H9 (cell line): ENCODE results near the gene IRF2. TPM values are rescaled to one million over a fixed set of nuclear protein-coding genes. Genes with fewer than 3 reads are reported as not detected.

ENCODE experiments used
- DNase-seq: peaks from one replicate; pipeline ENCODE4 v3.0.0-alpha.2; 2017
- H2AFZ ChIP-seq: one replicate; pipeline ENCODE4 v1.6.1; 2013; ENCODE audit warnings: mild to moderate bottlenecking, low read length, control low read depth, moderate library complexity
- H2AK5ac ChIP-seq: 2 replicates; pipeline ENCODE4 v1.6.1; 2013; ENCODE audit warnings: low read length, control low read depth, mixed read lengths; ENCODE audit not compliant: insufficient read length
- H2BK120ac ChIP-seq: one replicate; pipeline ENCODE4 v1.6.1; 2013; ENCODE audit warnings: low read depth, mild to moderate bottlenecking, low read length, control low read depth, inconsistent platforms; ENCODE audit not compliant: poor library complexity, severe bottlenecking
- H2BK12ac ChIP-seq: 2 replicates; pipeline ENCODE4 v1.6.1; 2013; ENCODE audit warnings: low read length, control low read depth, mixed read lengths, low read depth; ENCODE audit not compliant: insufficient read length
- H2BK15ac ChIP-seq: 2 replicates; pipeline ENCODE4 v1.6.1; 2013; ENCODE audit warnings: low read depth, low read length, control low read depth
- H2BK20ac ChIP-seq: one replicate; pipeline ENCODE4 v1.6.1; 2013; ENCODE audit warnings: low read depth, mild to moderate bottlenecking, low read length, control low read depth, inconsistent platforms; ENCODE audit not compliant: poor library complexity, severe bottlenecking
- H2BK5ac ChIP-seq: 2 replicates; pipeline ENCODE4 v1.6.1; 2013; ENCODE audit warnings: low read length, control low read depth, mixed read lengths; ENCODE audit not compliant: insufficient read length
- H3K14ac ChIP-seq: 2 replicates; pipeline ENCODE4 v1.6.1; 2013; ENCODE audit warnings: low read length, control low read depth; ENCODE audit not compliant: insufficient read depth
- H3K18ac ChIP-seq: 2 replicates; pipeline ENCODE4 v1.6.1; 2013; ENCODE audit warnings: low read depth, mild to moderate bottlenecking, mixed read lengths, low read length, control low read depth; ENCODE audit not compliant: insufficient read length
- H3K23ac ChIP-seq: 2 replicates; pipeline ENCODE4 v1.6.1; 2013; ENCODE audit warnings: low read length, control low read depth, mixed read lengths, low read depth; ENCODE audit not compliant: insufficient read length
- H3K23me2 ChIP-seq: 2 replicates; pipeline ENCODE4 v1.6.1; 2013; ENCODE audit warnings: low read depth, mild to moderate bottlenecking, mixed read lengths, low read length, control low read depth; ENCODE audit not compliant: insufficient read length, poor library complexity, severe bottlenecking
- H3K27ac ChIP-seq: 2 replicates; pipeline ENCODE4 v1.5.1; 2013; ENCODE audit warnings: low read length, control low read depth, mixed read lengths, low read depth; ENCODE audit not compliant: insufficient read length
- H3K27me3 ChIP-seq: 2 replicates; pipeline ENCODE4 v1.6.1; 2013; ENCODE audit warnings: low read length, control low read depth, inconsistent platforms; ENCODE audit not compliant: insufficient read depth
- H3K4ac ChIP-seq: 2 replicates; pipeline ENCODE4 v1.6.1; 2013; ENCODE audit warnings: low read depth, mild to moderate bottlenecking, control low read depth, inconsistent platforms, low read length, moderate library complexity
- H3K4me1 ChIP-seq: 2 replicates; pipeline ENCODE4 v1.6.1; 2013; ENCODE audit warnings: low read length, control low read depth, inconsistent platforms; ENCODE audit not compliant: insufficient read depth
- H3K4me2 ChIP-seq: 2 replicates; pipeline ENCODE4 v1.6.1; 2013; ENCODE audit warnings: low read length, control low read depth, mixed read lengths; ENCODE audit not compliant: insufficient read length, insufficient read depth
- H3K56ac ChIP-seq: 2 replicates; pipeline ENCODE4 v1.6.1; 2013; ENCODE audit warnings: low read depth, mild to moderate bottlenecking, mixed read lengths, low read length, control low read depth; ENCODE audit not compliant: insufficient read length
- H3K79me1 ChIP-seq: 2 replicates; pipeline ENCODE4 v1.6.1; 2013; ENCODE audit warnings: low read depth, mild to moderate bottlenecking, moderate library complexity, low read length, control low read depth, inconsistent platforms; ENCODE audit not compliant: insufficient read depth, poor library complexity, severe bottlenecking
- H3K79me2 ChIP-seq: 2 replicates; pipeline ENCODE4 v1.6.1; 2013; ENCODE audit warnings: low read length, control low read depth, inconsistent platforms; ENCODE audit not compliant: insufficient read depth
- H3K9ac ChIP-seq: 2 replicates; pipeline ENCODE4 v1.6.1; 2013; ENCODE audit warnings: low read length, control low read depth, mixed read lengths; ENCODE audit not compliant: insufficient read length; ENCODE audit errors: extremely low read depth
- H3K9me3 ChIP-seq: one replicate; pipeline ENCODE4 v1.6.1; 2013; ENCODE audit warnings: low read depth, low read length, inconsistent platforms; ENCODE audit not compliant: control insufficient read depth
- H3T11ph ChIP-seq: one replicate; pipeline ENCODE4 v1.6.1; 2013; ENCODE audit warnings: mild to moderate bottlenecking, low read length, control low read depth, inconsistent platforms
- H4K20me1 ChIP-seq: one replicate; pipeline ENCODE4 v1.6.1; 2013; ENCODE audit not compliant: control insufficient read depth, insufficient read length, insufficient read depth
- H4K5ac ChIP-seq: 2 replicates; pipeline ENCODE4 v1.6.1; 2013; ENCODE audit warnings: low read depth, mild to moderate bottlenecking, mixed read lengths, low read length, control low read depth; ENCODE audit not compliant: insufficient read length
- H4K8ac ChIP-seq: replicated peaks from 2 replicates; pipeline ENCODE4 v1.6.1; 2013; ENCODE audit warnings: low read length, control low read depth, mixed read lengths, low read depth; ENCODE audit not compliant: insufficient read length
- H4K91ac ChIP-seq: 2 replicates; pipeline ENCODE4 v1.6.1; 2013; ENCODE audit warnings: low read depth, mild to moderate bottlenecking, moderate library complexity, mixed read lengths, low read length, control low read depth; ENCODE audit not compliant: insufficient read length
- H3K27ac Mint-ChIP-seq, 3 experiments: 2 replicates in 2 of 3; 3 replicates in 1 of 3; pipeline ENCODE4 v1.8.0; 2020 to 2021; ENCODE audit warnings: mixed read lengths in 3 of 3, mild to moderate bottlenecking in 1 of 3, moderate library complexity in 1 of 3
- H3K27me3 Mint-ChIP-seq: 2 replicates; pipeline ENCODE4 v1.8.0; 2021; ENCODE audit warnings: low read depth, mild to moderate bottlenecking, moderate library complexity, mixed read lengths
- H3K36me3 Mint-ChIP-seq, 3 experiments: 2 replicates in 2 of 3; 3 replicates in 1 of 3; pipeline ENCODE4 v1.8.0; 2020 to 2021; ENCODE audit warnings: low read depth in 3 of 3, mixed read lengths in 3 of 3; ENCODE audit not compliant: insufficient read depth in 1 of 3
- H3K4me1 Mint-ChIP-seq, 2 experiments: 2 replicates each; pipeline ENCODE4 v1.8.0; 2020; ENCODE audit warnings: mixed read lengths in 2 of 2
- H3K4me3 Mint-ChIP-seq, 2 experiments: 2 replicates in 1 of 2; 3 replicates in 1 of 2; pipeline ENCODE4 v1.8.0; 2020 to 2021; ENCODE audit warnings: mild to moderate bottlenecking in 2 of 2, mixed read lengths in 2 of 2, moderate library complexity in 1 of 2
- H3K9me3 Mint-ChIP-seq, 2 experiments: 2 replicates in 1 of 2; 3 replicates in 1 of 2; pipeline ENCODE4 v1.8.0; 2020; ENCODE audit warnings: mild to moderate bottlenecking in 2 of 2, mixed read lengths in 2 of 2, moderate library complexity in 1 of 2
- CTCF ChIP-seq: fragments of 200-600 bp; sonication (generic); conservative IDR thresholded peaks from 3 replicates; pipeline ENCODE4 v1.8.0; 2021; ENCODE audit warnings: antibody characterized with exemption, mild to moderate bottlenecking
- WGBS: extraction: QIAGEN DNeasy Blood & Tissue Kit; methylation state at CpG from one replicate; pipeline ENCODE4 v1.1.7; 2013; ENCODE audit warnings: missing lambda C conversion rate, low lambda C conversion rate, mixed read lengths; ENCODE audit not compliant: insufficient read length; ENCODE audit errors: extremely low coverage; 5-methylcytosine and 5-hydroxymethylcytosine counted together
- total RNA-seq: library from RNA; stranded (reverse); gene quantifications from 2 replicates; pipeline ENCODE4 v1.2.1, GENCODE V29; 2021

The IRF2 gene
- total RNA-seq, 1 experiment from 2014 or later: 13.5 TPM

GRCh38 chr4:184424993-184425758, 49.2 kb downstream of the IRF2 start:
- Mint-ChIP-seq H3K9me3 (peaks cover 11 to 16% of the 10 kb centered on the region in 2 experiments), H3K4me3 (no peak overlapping the region), H3K27ac (peak overlapping the region in 1 of 3 experiments; percentile 55; a peak in 1 of 7 replicates), H3K36me3 (peaks cover 35 to 64% (median 61%) of the 10 kb centered on the region in 3 experiments; a peak in 6 of 7 replicates), H3K27me3 (no peaks in the 10 kb centered on the region), H3K4me1 (peaks cover 20 to 23% of the 10 kb centered on the region in 2 experiments)
- Histone ChIP-seq H3K4me2 (no peak overlapping the region), H3K4me1 (peaks cover 3% of the 10 kb centered on the region; the same call in 1 of the 2 replicates), H3K27ac (no peak overlapping the region), H3K79me1 (no peaks in the 10 kb centered on the region), H2BK5ac (no peak overlapping the region), H3K9ac (no peak overlapping the region), H2AFZ (no peak overlapping the region), H2BK120ac (no peak overlapping the region), H4K8ac (no peak overlapping the region), H2AK5ac (no peak overlapping the region), H3K4ac (no peak overlapping the region), H4K91ac (no peak overlapping the region), H3K23me2 (no peaks in the 10 kb centered on the region), H4K20me1 (no peaks in the 10 kb centered on the region), H3K9me3 (peaks cover 11% of the 10 kb centered on the region), H3K27me3 (no peaks in the 10 kb centered on the region), H2BK20ac (no peak overlapping the region), H3K23ac (no peak overlapping the region), H2BK15ac (no peak overlapping the region), H4K5ac (no peak overlapping the region), H3K79me2 (no peaks in the 10 kb centered on the region; the same call in 1 of the 2 replicates), H3T11ph (no peak overlapping the region), H2BK12ac (no peak overlapping the region), H3K56ac (no peak overlapping the region), H3K14ac (no peak overlapping the region), H3K18ac (no peak overlapping the region)
- WGBS: no CpG with 5 or more reads among the region's 17 CpGs
- no peak for TF ChIP-seq CTCF
- DNase-seq: no peak
